Choroid plexus epithelial cell (primary cell): ENCODE measurements around the gene PDK3.

Source experiments
- DNase-seq: peaks from one replicate; pipeline ENCODE4 v3.0.0-alpha.2; 2010; ENCODE audit warnings: low read depth
- H3K4me3 ChIP-seq: 2 replicates; pipeline ENCODE4 v1.5.1; 2011; ENCODE audit warnings: low read depth, mild to moderate bottlenecking, control low read depth, low read length, moderate library complexity
- TF ChIP-seq, protein P1 (sequence below): conservative IDR thresholded peaks from 2 replicates; pipeline ENCODE4 v1.5.1; 2011; ENCODE audit warnings: low read depth, mild to moderate bottlenecking, control low read depth, inconsistent platforms, low read length, moderate library complexity

PDK3 gene

GRCh38 chrX:24464836-24465531, at the start of gene PDK3:
Gene PDK3 (plus strand): TSS chrX:24465286. CDS start chrX:24465456, 170 bp downstream.
- TF ChIP-seq, protein P1, sequence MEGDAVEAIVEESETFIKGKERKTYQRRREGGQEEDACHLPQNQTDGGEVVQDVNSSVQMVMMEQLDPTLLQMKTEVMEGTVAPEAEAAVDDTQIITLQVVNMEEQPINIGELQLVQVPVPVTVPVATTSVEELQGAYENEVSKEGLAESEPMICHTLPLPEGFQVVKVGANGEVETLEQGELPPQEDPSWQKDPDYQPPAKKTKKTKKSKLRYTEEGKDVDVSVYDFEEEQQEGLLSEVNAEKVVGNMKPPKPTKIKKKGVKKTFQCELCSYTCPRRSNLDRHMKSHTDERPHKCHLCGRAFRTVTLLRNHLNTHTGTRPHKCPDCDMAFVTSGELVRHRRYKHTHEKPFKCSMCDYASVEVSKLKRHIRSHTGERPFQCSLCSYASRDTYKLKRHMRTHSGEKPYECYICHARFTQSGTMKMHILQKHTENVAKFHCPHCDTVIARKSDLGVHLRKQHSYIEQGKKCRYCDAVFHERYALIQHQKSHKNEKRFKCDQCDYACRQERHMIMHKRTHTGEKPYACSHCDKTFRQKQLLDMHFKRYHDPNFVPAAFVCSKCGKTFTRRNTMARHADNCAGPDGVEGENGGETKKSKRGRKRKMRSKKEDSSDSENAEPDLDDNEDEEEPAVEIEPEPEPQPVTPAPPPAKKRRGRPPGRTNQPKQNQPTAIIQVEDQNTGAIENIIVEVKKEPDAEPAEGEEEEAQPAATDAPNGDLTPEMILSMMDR = no peak
- H3K4me3 ChIP-seq = peak within 1 kb of the TSS; percentile 63
- DNase-seq = peak; percentile 86

DNA sequence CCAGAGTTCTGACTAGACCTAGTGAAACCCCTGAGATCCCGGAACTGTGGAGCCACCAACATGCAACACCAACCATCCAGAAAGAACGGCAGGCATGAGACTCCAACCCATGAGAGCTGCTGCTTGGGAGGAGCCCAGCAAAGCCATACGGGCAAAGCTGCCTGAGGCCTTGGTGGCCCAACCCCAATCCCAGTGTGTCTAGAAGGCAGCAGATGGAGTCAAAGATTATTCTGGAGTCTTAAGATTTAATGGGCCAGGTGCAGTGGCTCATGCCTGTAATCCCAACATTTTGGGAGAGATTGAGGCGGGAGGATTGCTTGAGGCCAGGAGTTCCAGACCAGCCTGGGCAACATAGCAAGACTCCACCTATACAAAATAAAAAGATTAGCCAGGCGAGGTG, 49.2 kb upstream of the PDK3 start:
- H3K4me3 ChIP-seq = no peak overlapping the region
- TF ChIP-seq, protein P1 = no peak
- DNase-seq = no peak

DNA sequence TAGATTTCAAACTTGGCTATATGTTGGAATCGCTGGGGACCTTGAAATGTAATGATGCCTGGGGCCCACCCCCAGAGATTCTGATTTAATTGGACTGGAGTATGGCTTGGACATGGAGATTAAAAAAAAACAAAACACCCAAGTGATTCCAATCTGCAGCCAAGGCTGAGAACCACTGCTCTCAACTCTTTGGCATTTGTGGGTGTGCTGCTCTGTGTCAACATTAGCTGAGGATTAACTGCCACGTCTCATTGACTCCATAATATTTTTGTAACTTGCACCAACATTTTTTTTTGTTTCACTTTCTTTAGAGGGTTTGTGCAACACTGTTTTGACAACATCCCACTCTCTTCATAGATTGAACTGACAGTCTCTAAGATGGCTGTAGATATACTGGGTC, 41.1 kb upstream of the PDK3 start:
- peak; percentile 6 for DNase-seq
- H3K4me3 ChIP-seq = no peak overlapping the region
- TF ChIP-seq, protein P1 = no peak

DNA sequence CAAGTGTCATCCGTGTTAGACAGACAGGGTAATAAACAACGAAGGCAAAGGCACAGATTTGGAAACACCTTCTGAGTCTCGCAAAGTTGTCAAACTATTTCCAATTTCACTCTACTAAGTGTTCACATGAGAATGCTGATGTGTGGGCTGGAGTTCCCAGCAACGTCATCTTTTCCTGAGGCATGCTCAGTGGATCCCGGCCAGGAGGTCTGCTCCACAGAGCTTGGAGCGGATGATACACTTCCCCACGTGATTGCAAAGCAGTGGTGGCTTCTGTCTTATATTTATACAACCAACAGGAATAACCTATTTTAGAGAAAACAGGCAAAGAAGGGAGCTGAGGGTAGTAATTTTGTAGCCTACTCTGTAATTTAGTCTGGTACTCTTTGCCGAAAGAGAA, 40.1 kb upstream of the PDK3 start:
- H3K4me3 ChIP-seq = no peak overlapping the region
- TF ChIP-seq, protein P1 = no peak
- DNase-seq = peak; percentile 6

DNA sequence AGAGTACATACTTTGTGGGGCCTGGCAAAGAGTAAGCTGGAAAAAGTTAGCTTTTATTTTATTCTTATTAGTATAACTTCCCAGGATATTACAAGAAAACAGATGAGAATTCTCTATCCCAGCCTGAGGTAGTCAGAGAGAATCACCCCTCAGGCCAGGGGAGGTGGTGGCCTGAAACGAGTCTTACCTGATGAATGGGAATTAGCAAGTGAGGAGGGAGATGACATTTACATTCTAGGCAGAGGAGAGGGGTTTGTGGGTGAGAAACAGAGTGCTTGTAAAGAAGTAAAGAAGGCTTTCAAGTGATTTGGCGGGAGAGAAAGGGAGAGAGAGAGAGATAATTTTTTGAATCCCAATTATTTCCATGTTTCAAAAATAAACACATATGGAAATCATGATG, 39.3 kb upstream of the PDK3 start:
- DNase-seq = no peak
- H3K4me3 ChIP-seq = no peak overlapping the region
- TF ChIP-seq, protein P1 = no peak

DNA sequence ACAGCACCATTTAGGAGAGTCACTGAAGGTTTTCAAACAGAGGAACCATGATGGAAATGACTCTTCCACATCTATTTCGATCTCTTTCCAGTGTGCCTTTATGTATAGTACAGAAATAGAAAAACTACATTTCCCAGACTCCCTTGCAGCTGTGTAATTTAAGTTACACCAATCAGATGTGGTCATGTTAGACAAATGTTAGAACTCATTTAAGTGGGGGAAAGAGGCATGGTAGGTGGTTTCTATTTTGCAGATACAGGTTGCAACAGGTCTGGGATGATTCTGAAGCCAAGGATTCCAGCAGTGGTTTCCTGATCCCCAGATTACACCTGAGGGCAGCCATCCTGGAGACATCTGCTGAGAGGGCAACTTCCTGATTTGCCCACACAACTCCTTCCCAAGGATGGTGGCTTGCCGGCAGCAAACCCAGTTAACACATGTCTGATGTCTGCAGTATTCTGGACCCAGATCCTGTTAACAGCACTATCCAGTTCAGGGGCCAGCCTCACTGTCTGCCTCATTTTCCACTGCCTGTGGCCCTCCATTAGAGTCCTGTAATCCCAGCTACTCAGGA, 38.7 kb upstream of the PDK3 start:
- TF ChIP-seq, protein P1 = no peak
- DNase-seq = peak; percentile 36
- no peak overlapping the region for H3K4me3 ChIP-seq
